Inflammatory macrophage treated with lipopolysaccharide for 1 hour (primary cell): ENCODE measurements around the gene PLXNA2.

Experiments used
- DNase-seq, 2 donors: peaks; one replicate each; pipeline ENCODE4 v3.0.0-alpha.2; 2020 to 2022

Gene PLXNA2

DNA sequence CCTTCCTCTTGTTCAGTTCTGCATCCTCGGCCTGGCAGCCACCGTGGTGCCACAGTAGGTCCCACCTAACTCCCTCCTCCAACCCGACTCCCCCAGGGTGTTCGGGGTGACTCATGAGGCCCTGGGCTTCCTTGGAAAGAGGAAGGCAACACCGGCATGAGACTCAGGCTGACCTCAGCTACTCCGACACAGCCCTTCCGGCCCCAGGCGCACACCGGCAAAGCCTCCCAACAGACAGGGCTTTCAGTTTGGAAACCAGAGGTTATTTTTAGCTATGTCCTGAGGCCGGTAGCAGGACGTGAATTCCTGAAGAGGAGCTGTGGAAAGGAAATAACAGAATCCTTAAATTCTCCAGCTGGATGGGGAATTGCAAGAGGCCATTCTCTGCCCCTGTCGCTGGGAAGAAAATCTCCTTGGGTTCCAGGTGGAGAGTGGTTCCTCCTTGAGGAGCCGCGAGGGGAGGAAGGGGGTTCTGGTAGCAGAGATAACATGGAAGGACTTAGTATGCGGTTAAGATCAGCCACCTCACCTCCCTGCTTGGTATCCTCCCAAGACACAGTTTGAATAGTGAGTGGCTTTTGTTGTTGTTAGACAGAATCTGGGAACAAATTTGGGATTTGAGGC is 24.4 kb downstream of the PLXNA2 start:
- peak; percentile 40 to 57 for DNase-seq

DNA sequence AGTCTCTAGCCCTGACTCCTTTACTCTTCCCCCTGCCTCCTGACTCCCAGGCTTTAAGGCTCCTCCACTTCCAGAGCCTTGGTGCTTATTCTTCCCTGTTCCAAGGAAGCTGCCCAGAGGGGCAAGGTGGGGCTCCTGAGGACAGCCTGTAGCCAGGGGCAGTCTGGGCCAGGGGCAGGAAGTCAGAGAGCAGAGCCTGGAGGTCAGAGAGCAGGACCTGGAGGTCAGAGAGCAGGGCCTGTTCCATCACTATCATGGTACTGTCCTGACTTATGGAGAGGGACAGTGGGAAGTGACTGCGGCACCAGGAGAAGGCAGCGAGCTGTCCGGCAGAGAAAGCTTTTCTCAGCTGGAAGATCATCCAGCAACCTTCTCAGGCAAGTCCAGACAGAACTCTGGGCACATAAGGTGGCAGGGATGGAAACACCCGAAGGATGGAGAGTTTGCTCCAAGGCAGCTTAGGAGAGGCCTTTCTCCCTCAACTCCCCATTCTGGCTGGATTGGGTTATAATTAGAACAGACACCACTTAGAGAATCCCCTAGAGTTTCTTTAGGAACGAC is 25.0 kb downstream of the PLXNA2 start:
- DNase-seq, result no peak

DNA sequence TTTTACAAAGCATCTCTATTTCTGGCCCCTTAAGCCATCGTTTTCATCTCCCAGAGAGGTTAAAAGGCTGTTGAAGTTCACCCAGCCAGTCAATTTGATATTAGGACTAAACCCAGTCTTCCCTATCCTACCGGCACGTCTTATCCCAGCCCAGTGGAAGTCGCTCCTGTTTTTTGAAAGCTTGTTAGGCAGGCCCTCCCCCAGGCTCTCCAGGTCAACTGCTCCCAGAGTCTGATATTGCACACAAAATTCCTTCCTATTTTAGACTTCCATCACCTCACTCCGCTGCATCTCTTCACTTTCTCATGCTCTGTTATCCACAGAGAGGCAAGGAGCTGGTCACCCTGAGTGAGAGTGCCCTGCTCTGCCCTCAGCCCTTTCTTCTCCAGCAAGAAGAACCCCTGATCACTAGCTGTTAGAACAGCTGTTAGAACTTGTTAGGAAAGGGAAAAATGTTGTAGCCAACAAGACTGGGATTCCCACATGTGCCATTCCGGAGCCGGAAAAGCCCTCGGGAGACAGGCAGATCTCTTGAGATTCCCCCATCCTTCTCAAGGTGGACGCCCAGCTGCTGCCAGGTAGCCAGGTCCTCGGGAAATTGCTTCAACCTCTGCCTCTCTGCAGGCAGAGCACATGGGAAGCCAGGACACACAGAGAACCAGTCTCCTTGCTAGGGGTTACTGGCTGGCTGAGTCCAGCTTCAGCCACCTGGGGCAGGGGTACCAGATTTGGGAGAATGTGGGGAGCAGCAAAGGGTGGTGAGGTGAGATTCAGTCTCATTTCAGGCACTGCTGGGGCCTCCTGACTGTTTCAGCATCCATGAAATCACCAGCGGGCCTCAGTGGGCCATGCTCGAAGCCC is 25.7 kb downstream of the PLXNA2 start:
- no peak for DNase-seq

DNA sequence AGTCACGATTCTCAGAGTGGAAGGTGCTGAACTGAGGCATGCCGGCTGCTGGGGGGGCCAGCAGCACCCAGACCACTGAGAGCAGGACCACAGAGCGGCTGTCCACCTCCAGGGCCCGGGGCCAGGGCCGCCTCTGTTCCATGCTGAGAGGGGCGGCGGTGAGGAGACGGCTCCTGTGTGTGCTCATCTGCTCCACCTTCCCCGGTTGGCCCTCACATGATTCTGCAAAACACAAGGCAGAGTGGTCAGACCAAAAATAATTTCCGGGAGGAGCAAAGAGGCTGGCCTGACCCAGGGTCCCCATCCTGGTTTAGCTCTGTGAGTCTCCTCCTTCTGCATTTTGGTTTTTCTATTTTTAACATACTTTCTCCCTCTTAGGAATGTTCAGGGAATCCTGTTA is 26.4 kb downstream of the PLXNA2 start:
- no peak for DNase-seq

DNA sequence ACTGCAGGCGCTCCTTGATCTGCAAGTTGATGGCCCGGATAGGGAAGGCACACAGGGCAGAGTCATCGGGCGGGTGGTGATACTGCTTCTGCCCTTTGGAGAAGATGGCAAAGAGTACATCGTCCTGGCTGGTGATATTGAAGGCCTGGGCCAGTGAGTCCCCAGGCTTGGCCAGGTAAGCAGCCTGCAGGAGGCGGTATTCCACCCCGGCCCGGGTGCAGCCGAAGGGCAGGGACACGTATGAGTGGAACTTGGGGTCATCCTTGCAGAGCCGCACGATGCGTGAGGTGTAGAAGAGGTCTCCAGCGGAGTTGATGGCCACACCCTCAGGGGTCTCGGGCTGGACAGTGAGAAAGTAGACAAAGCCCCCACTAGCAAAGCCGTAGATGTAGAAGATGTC is 27.4 kb downstream of the PLXNA2 start:
- no peak for DNase-seq

DNA sequence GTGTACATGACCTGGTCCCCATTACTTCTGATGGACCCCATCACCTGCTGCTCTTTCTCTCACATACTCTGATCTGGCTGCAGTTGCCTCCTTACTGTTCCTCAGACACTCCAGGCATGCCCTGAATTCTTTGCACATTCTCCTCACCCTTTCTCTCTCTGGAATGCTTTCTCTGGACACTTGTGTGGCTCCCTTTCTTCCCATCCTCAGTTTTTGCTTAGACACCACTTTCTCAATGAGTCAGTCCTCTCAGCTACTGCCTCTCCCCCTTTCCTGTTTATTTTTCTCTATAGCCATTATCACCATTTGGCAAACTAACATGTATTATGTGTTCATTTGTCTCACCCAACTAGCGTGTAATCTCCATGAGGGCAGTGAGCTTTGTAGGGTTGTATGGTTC is 28.1 kb downstream of the PLXNA2 start:
- DNase-seq, result no peak

DNA sequence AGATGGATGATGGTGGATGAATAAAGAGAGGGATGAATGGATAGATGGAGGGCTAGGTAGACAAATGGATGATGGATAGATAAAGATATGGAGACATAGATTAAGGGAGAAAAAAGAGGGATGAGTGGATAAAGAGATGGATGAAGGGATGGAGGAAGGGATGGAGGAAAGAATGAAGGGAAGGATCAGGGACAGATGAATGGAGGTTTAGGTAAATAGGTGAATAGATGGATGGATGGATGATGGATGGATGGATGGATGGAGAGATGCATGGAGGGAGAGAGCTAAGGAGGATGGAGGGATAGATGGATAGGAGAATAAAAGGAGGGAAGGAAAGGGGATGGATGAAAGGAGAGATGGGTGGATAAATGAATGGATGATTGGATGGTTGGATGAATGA is 28.8 kb downstream of the PLXNA2 start:
- no peak for DNase-seq

DNA sequence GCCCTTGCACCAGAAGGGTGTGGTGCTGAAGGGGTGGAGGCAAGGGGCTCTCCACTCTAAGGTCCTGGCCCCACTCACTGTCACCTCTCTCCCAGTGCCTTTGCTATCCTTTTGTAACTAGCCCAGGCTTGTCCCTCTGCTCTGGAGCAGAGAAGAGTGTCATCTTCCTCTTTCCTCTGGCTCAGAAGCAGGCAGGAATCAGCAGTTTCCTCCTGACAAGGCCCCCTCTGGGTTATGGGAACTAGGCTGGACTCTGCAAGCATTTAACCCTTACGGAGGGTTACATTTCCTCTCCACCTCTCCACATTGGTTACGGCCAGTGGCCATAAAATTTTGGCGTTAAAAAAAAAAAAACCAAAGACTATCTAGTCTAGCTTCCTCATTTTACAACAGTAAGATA is 30.4 kb downstream of the PLXNA2 start:
- peak; percentile 42 to 49 for DNase-seq

DNA sequence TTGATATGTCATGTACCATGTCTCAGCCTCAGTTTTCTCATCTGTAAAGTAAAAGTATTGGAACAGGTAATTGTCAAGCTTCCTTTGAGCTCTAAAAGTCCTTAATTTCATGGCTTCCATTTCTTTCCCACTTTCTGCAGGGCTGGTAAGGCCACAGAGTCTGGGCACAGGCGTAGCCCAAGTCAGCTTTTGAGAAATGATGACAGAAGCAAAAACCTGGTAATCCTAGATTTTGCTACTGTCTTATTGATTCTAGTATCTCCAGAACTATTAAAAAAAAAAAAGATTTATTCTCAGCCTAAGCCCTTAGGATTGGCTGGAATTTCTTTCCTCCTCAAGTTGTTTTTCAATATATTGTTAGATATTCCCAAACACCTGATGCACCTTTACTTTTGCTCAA is 31.3 kb downstream of the PLXNA2 start:
- no peak for DNase-seq

DNA sequence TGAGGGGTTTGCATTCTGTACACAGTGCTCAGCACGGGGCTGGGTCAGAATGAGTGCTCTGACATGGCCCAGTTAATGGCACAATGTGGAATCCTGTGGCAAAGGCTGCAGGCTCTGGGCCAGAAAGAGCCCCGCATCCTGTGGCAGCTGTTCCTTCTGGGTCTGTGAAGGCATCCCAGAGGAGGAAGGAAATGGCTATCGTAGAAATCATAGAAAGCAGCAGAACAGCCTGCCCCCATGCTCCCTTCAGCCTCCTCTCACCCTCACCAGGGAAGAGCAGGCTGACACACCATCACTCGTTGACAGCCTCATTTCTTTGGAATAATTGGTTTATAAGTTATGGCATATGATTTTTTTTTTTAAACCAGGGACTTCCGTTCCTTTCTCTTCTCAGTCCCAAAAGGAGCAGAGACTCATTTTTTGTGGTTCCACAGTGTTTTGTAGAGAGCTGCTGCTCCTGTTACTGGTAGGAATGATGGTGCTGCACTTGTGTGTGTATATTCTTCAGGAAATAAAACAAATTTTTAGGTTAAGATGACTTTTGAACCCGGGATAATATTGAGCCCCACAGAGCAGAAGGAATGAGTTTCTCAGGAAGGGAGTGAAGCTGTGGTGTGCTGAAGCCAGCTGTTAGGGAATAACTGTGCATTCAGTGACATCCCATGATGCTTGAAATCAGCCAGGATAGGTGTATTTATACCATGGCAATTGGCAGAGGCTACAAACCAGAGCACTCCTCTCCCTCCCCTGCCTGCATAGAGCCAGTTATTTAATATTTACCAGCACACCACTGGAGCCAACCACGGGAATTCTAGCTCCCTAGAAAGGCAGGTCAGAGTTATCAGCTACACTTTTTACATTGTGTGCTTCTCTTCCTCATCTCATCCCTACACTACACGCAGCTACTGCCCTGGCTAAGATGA is 32.0 kb downstream of the PLXNA2 start:
- DNase-seq, result peak; percentile 15 to 31

DNA sequence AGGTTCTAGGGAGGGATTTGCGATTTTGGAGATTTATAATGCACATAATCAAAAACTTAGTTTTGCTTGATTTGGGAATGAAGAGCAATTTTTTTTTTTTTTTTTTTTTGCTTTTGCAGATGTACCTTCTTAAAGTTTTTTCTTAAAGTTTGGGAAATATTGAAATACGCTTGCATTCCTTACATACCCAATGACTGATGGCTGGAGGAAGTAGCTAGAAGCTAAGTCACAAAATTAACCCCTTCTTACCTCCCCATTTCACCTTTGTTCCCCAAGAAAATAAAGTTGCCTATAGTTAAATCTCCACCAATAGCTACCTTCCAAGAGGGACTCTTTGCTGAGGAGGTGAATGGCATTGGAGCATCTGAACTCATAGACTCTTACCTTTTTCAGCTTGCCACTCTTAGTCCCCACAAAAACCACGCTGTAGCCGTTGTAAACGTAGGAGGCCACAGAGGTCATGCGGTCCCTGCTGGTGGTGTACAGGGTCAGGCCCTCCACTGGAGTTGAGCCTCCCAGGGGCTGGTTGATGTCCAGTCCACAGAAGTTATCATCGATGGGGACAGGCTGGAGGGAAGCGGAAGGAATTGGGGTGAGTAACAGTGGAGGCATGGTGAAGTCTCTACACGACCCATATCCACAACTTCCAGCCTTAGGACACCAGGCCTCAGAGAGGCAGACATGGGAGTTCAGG is 34.1 kb downstream of the PLXNA2 start:
- DNase-seq, result no peak

DNA sequence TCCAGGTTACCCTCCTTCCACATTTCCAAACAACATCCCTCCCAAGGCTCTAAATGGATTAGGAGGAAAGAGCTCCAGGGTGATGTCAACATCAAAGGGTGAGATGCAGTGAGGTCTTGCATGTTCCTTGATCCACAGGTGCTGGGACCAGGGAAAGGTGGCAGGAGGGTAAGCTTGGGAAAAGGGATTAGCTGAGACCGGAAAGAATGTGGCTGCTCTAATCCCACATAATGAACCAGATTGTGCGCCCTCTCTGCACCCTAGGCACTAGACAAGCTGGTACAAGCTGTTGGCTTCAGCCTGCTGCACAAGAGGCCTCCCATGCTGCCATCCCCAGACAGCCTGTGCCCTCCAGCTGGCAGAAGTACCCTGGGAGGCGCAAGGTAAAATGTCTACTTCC is 34.9 kb downstream of the PLXNA2 start:
- DNase-seq, result no peak

DNA sequence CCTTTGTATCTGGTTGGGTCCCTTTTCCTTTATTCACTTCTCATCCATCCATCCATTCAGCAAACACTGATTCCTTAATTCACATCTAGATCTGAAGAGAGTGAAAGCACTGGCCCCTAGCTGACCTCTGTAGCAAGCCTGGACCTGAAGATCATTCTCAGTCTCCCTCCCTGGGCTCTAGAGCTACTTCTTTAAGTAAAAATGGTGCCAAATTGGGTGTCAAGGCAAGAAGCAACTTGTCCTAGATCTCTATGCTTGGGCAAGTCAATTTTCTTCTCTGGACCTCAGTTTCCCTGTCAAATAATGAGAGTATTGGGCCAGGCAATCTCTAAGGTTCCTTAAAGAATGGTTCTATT is 36.1 kb downstream of the PLXNA2 start:
- DNase-seq, result no peak

DNA sequence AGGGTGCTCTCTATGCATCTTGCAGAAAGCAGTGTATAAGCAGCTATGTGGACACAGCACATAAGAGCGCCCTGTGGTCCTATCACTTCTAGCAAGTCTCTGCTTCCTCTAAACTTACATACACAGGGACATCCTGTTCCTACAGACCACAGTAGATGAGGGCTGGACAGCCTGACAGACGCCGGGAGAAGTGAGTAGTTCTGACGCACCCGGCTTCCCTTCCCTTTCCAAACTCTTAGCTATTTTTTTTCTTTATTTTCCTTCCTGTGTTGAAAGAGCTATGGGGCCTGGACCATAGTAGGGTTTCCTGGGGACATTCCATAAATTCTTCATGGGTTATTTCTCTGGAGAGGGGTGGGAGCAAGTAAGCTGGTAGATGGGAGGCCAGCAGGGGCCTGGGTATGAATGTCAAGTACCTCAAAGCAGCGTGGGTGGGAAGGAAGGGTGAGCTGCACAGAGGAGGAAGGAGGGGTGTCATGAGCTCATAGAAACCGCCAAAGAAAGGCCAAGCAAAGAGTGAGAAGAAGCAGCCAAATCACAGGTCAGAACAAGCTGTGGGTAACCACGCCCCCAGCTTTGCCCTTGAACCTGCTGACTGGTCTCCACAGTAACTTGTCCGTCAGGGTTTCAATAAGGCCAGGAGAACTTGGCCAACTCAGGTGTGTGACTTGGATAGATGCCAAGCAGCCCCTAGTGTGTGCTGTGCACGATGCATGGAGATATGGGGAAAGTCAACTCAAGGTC is 36.6 kb downstream of the PLXNA2 start:
- DNase-seq, result peak; percentile 64 to 68

DNA sequence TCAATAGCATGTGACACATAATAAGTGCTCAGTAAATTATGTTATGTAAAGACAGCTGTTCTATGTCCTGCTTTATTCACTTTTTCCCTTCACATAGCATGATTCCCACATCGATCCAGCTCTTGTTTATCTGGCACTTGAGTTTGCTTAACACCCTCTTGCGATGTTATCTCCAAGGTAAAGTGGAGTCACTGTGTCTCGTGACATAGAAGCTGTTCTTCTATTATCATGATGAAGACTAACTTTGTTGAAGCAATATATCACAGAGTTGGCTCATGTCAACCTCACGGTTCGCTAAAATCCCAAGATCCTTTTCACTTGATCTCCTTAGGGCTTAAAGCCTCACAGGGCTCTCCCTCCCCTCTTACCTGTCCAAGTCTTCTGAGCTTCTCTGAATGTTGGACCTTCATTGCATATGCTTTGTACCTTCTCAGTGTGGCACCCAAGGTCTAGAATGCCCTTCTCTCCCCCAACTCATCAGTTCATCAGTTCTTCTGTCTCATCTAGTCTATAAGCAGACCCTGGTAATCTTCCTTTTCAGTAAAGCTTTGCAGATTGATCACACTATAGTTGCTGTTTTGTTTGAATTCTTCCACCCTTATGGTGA is 38.0 kb downstream of the PLXNA2 start:
- DNase-seq, result no peak

DNA sequence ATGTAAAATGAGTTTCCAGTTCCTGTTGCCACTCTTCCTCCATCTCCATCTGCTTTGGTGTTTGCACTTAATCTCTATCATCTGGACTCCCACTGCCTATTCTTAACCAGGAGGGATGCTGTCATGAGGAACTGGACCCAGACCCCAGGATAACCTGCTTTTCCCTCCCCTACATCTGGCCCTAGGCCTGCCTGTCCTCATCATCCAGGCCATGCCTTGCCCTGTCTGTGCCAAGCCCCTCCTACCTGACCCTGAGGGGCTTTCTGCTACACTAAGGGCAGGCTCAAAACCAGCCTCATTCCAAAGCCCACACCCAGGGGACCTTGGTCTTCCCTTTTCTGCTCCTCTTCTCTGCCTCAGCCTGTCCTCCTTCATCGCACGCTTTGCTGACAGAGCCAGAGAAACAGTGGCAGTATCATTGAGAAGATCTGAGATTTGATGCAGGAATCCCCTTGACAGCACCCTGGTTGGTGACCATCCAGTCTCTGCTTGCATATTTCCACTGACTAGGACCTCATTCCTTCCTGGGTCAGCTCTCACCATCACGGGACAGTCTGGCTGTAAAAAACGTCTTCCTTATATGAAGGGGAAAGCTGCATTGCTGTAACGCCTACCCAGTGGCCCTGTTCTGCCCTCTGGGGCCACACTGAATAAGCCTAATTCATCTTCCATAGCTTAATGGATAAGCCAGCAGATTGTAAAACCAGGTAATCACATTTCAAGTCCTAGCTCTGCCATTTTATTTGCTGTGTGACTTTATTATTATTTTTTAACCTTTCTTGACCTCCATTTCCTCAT is 38.8 kb downstream of the PLXNA2 start:
- no peak for DNase-seq

DNA sequence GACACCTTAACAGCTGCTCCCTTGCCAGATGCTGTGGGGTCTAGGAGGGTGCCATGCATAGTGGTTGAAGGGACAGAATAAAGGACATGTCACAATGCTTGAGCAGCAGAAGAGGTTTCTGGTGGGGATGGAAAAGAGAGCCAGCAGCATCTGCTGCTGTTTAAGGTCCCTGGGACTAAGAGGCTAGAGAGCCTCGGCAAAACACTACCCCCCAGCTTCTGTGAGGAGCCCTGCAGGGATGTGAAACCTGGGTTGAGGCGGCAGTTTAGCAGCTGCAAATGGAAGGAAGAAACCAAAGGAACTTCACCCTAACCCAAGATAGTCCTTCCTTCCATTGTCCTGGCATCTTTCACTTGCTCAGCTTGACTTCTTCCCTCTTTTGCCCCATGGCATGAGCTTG is 39.4 kb downstream of the PLXNA2 start:
- no peak for DNase-seq

DNA sequence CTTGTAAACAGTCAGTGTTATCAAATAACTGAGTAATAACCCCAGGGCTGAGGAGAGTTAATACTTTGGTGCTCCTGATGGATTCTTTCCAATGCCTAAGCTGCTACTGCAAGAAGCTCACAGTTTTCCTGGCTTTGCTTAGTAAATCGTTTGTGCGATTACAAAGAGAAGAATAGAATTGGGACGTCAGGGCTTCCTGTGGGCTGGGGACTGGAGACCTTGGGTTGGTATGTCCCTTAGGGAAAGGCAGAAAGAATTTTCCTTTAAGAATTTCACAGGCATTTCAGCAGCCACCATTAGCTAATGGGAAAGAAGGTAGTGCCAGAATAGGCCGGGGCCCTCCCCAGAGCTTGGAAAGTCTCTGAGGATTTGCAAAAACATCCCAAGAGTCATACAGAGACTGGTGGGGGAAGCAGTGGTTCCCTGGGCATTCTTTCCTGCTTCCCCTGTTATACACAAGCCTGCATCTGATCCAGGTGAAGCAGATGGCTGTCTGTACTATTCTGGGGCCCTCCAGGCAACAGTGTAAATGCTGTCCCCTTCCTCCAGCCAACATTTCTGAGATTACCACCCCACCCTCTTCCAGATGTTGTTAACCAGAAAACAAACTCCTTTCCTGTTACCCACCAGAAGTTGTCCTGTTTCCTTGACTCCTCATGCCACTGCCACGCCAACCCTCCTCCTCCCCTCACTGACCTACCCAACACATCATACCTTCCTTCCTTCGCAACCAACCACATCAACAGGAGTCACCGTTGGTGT is 40.2 kb downstream of the PLXNA2 start:
- DNase-seq, result no peak

DNA sequence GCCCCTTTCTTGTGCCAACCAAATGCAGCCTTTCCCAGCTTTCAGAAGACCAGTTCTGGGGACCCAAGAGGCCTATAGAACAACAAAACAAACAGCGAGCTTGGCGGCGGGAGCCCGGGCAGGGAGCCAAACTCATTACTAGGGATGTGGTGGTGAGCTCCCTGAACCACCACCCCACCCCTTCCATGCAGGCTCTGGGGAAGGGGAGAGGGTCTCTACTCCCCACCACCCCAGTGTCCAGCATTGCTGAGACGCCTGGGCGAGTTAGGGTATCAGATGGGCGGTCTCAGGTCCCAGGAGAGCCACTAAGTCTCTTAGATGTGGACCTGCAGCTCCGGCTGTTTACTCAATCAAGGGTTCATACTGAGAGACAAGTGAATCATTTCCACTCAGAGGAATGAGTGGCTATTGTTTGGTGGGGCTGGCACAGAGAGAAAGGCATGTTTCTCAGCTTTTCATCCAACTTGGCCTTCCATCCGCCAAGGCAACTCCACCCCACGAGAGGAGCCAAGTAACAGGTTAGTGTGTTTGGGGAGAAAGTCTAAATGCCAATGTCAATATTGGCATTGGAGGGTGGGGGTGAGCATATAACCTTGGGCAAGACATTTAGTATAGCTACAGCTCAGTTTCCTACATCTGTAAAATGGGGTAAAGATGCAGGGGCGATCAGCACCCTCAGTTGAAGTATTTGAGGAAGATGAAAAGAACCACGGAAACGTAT is 40.9 kb downstream of the PLXNA2 start:
- DNase-seq, result no peak
